GM12878 (cell line): ENCODE data around the gene PRR15L. TPM values are rescaled to one million over a fixed set of nuclear protein-coding genes. Genes with fewer than 3 reads are reported as not detected.

Experiments
- ATAC-seq: fragments of 200-7000 bp; cut with Tn5 transposase; 3 replicates; pipeline ENCODE4 v1.9.1; 2020; ENCODE audit warnings: mild to moderate bottlenecking, moderate library complexity
- BruUV-seq: library from RNA; stranded (reverse); fragments of 400-500 nt; replicated peaks from 2 replicates; lab custom pipeline; 2021; lab: Mats Ljungman, UMichigan
- CTCF ChIA-PET: fragments of 300-600 bp; sonication (Branson Sonifier 250); formaldehyde crosslinking; extraction: SDS; loops from one replicate; lab custom pipeline; 2021; ENCODE audit warnings: inconsistent platforms; lab: Yijun Ruan, JAX
- POLR2A ChIA-PET: fragments of 350-600 bp; formaldehyde crosslinking; extraction: SDS; loops from one replicate; lab custom pipeline; 2021; ENCODE audit warnings: inconsistent platforms; lab: Charles Lee
- RAD21 ChIA-PET: fragments of 300-600 bp; sonication (Branson Sonifier 250); formaldehyde crosslinking; loops from one replicate; lab custom pipeline; 2023; ENCODE audit warnings: antibody characterized with exemption; ENCODE audit not compliant: unreplicated experiment; lab: Charles Lee
- SMC1A ChIA-PET: fragments of 300-600 bp; sonication (Branson Sonifier 250); formaldehyde crosslinking; loops from one replicate; lab custom pipeline; 2023; ENCODE audit not compliant: unreplicated experiment, uncharacterized antibody; lab: Charles Lee
- DNase-seq: peaks from one replicate; pipeline ENCODE4 v3.0.0-alpha.2; 2011; ENCODE audit warnings: low read depth, low spot score
- FAIRE-seq: peaks from 3 replicates; lab custom pipeline; 2011; peaks lifted over from hg19 to GRCh38; lab: Jason Lieb, UNC
- H2AFZ ChIP-seq: 2 replicates; pipeline ENCODE4 v1.6.0; 2011; ENCODE audit warnings: low read depth, low read length, control low read depth; ENCODE audit not compliant: control insufficient read depth
- H3K27ac ChIP-seq: 2 replicates; pipeline ENCODE4 v1.5.1; 2011; ENCODE audit warnings: control low read depth; ENCODE audit not compliant: control insufficient read depth, insufficient read depth
- H3K27me3 ChIP-seq, 2 experiments: replicated peaks in 1 of 2; 2 replicates each; pipeline versions ENCODE4 v1.6.0 to v1.6.1; 2011; ENCODE audit warnings: low read length in 1 of 2; ENCODE audit not compliant: control insufficient read depth in 2 of 2, insufficient read depth in 2 of 2
- H3K36me3 ChIP-seq, 2 experiments: 2 replicates each; pipeline ENCODE4 v1.5.1; 2011; ENCODE audit warnings: low read length in 1 of 2; ENCODE audit not compliant: control insufficient read depth in 2 of 2, insufficient read depth in 2 of 2
- H3K4me1 ChIP-seq: 2 replicates; pipeline ENCODE4 v1.6.1; 2011; ENCODE audit warnings: mild to moderate bottlenecking, low read length, moderate library complexity, mixed read lengths; ENCODE audit not compliant: control insufficient read depth, insufficient read depth
- H3K4me2 ChIP-seq: 2 replicates; pipeline ENCODE4 v1.6.0; 2011; ENCODE audit warnings: control low read depth; ENCODE audit not compliant: control insufficient read depth, insufficient read depth
- H3K4me3 ChIP-seq: fragments of 200-600 bp; sonication (generic); 2 replicates; pipeline ENCODE4 v1.5.1; 2016
- H3K79me2 ChIP-seq: 2 replicates; pipeline ENCODE4 v1.6.0; 2011; ENCODE audit warnings: low read length; ENCODE audit not compliant: control insufficient read depth, insufficient read depth
- H3K9ac ChIP-seq: 2 replicates; pipeline ENCODE4 v1.8.0; 2011; ENCODE audit warnings: low read length, control low read depth, mixed read lengths; ENCODE audit not compliant: control insufficient read depth, insufficient read depth
- H3K9me3 ChIP-seq: replicated peaks from 3 replicates; pipeline ENCODE4 v1.5.1; 2011; ENCODE audit warnings: mild to moderate bottlenecking, low read length; ENCODE audit not compliant: control insufficient read depth, insufficient read depth
- H4K20me1 ChIP-seq: 2 replicates; pipeline ENCODE4 v1.6.0; 2011; ENCODE audit not compliant: control insufficient read depth, insufficient read depth
- CBX3 ChIP-seq: fragments of 200-600 bp; sonication (generic); IDR thresholded peaks from 2 replicates; pipeline ENCODE4 v1.6.1; 2016; ENCODE audit warnings: low read depth, borderline replicate concordance
- CHD1 ChIP-seq: IDR thresholded peaks from 2 replicates; pipeline ENCODE4 v1.6.1; 2012; ENCODE audit warnings: low read depth, low read length, improper control_type of control experiment
- CREM ChIP-seq: IDR thresholded peaks from 2 replicates; pipeline ENCODE4 v1.6.1; 2014; ENCODE audit warnings: antibody characterized with exemption, low read depth
- CTCF ChIP-seq, 3 experiments: IDR thresholded peaks in 2 of 3; conservative IDR thresholded peaks in 1 of 3; 2 replicates each; pipeline ENCODE4 v1.5.1; 2011; ENCODE audit warnings: low read depth in 3 of 3, low read length in 3 of 3, mild to moderate bottlenecking in 3 of 3, control low read depth in 2 of 3, moderate library complexity in 2 of 3, inconsistent platforms in 1 of 3, mixed read lengths in 1 of 3; ENCODE audit not compliant: control insufficient read depth in 2 of 3, insufficient read depth in 1 of 3; ENCODE audit errors: extremely low read depth in 1 of 3
- DPF2 ChIP-seq: fragments of 450-650 bp; IDR thresholded peaks from 2 replicates; pipeline ENCODE4 v1.6.1; 2017; ENCODE audit warnings: mild to moderate bottlenecking
- FOXM1 ChIP-seq: IDR thresholded peaks from 2 replicates; pipeline ENCODE4 v1.6.1; 2012; ENCODE audit warnings: low read depth, mild to moderate bottlenecking, inconsistent platforms, low read length, moderate library complexity
- KAT2A ChIP-seq: conservative IDR thresholded peaks from 2 replicates; pipeline ENCODE4 v1.6.1; 2011; ENCODE audit warnings: low read depth, low read length; ENCODE audit not compliant: control insufficient read depth
- RAD21 ChIP-seq: IDR thresholded peaks from 2 replicates; pipeline ENCODE4 v1.6.1; 2011; ENCODE audit warnings: mild to moderate bottlenecking, low read depth, low read length, moderate library complexity; ENCODE audit not compliant: insufficient read depth
- SIN3A ChIP-seq: IDR thresholded peaks from 2 replicates; pipeline ENCODE4 v1.6.1; 2012; ENCODE audit warnings: low read depth, low read length, improper control_type of control experiment
- SIX5 ChIP-seq: IDR thresholded peaks from 2 replicates; pipeline ENCODE4 v1.6.1; 2011; ENCODE audit warnings: mild to moderate bottlenecking, low read depth, low read length, moderate library complexity; ENCODE audit not compliant: severe bottlenecking
- SPI1 ChIP-seq: IDR thresholded peaks from 2 replicates; pipeline ENCODE4 v1.6.1; 2011; ENCODE audit warnings: low read depth, mild to moderate bottlenecking, low read length, moderate library complexity, borderline replicate concordance; ENCODE audit not compliant: insufficient read depth
- SRF ChIP-seq, 2 experiments: IDR thresholded peaks; 2 replicates each; pipeline ENCODE4 v1.6.1; 2011; ENCODE audit warnings: low read depth in 2 of 2, low read length in 2 of 2, mild to moderate bottlenecking in 1 of 2, moderate library complexity in 1 of 2
- STAT1 ChIP-seq: fragments of 450-650 bp; conservative IDR thresholded peaks from 2 replicates; pipeline ENCODE4 v1.6.1; 2014; ENCODE audit warnings: antibody characterized with exemption, mild to moderate bottlenecking
- SUPT20H ChIP-seq: IDR thresholded peaks from 2 replicates; pipeline ENCODE4 v1.6.1; 2011; ENCODE audit warnings: low read depth, mild to moderate bottlenecking, low read length, moderate library complexity, borderline replicate concordance; ENCODE audit not compliant: control insufficient read depth
- TBL1XR1 ChIP-seq: IDR thresholded peaks from 2 replicates; pipeline ENCODE4 v1.6.1; 2012; ENCODE audit warnings: low read depth, low read length, improper control_type of control experiment
- WRNIP1 ChIP-seq: IDR thresholded peaks from 2 replicates; pipeline ENCODE4 v1.6.1; 2011; ENCODE audit warnings: low read depth, low read length, improper control_type of control experiment, borderline replicate concordance
- YBX1 ChIP-seq: fragments of 450-650 bp; IDR thresholded peaks from 2 replicates; pipeline ENCODE4 v1.6.1; 2016; ENCODE audit warnings: antibody characterized with exemption
- ZBTB40 ChIP-seq: fragments of 450-650 bp; IDR thresholded peaks from 2 replicates; pipeline ENCODE4 v1.6.1; 2016; ENCODE audit warnings: mild to moderate bottlenecking, moderate library complexity, borderline replicate concordance
- WGBS: methylation state at CpG from one replicate; pipeline ENCODE4 v1.1.6; 2016; ENCODE audit warnings: low lambda C conversion rate; ENCODE audit not compliant: insufficient replicate concordance, insufficient coverage; ENCODE audit errors: missing lambda C conversion rate; 5-methylcytosine and 5-hydroxymethylcytosine counted together
- in situ Hi-C: fragments of 300-500 bp; cut with MboI; formaldehyde crosslinking; loops from 9 replicates; pipeline ENCODE4 v1.14.3; 2018; ENCODE audit warnings: mixed read lengths
- intact Hi-C: fragments of 100-400 bp; cut with micrococcal nuclease; formaldehyde crosslinking; loops from one replicate; pipeline ENCODE4 v1.14.2; 2022; ENCODE audit not compliant: unreplicated experiment
- polyA plus RNA-seq, 11 experiments: library from polyadenylated mRNA; depleted of rRNA in 4 of 11; unstranded in 6 of 11; stranded (reverse) in 5 of 11; fragments of >200 nt; fragmentation: Nextera tagmentation in 4 of 11; fragmentation: Illumina TruSeq in 1 of 11; extraction: Ambion mirVana in 4 of 11; extraction: Trizol in 1 of 11; gene quantifications; 1 replicate in 1 of 11; 2 replicates in 10 of 11; pipeline versions ENCODE4 v1.2.1 to v1.2.3, GENCODE V29; 2011 to 2016; ENCODE audit warnings: inconsistent platforms in 2 of 11, missing spikeins in 2 of 11, low read depth in 1 of 11
- total RNA-seq, 4 experiments: library from RNA; depleted of rRNA in 3 of 4; stranded (reverse); fragments of >200 nt in 3 of 4; fragmentation: Illumina TruSeq in 1 of 4; extraction: Trizol in 1 of 4; gene quantifications; 2 replicates each; pipeline versions ENCODE4 v1.2.1 to v1.2.3, GENCODE V29; 2013 to 2021

Gene PRR15L
- total and polyA plus RNA-seq, 10 of the 15 experiments (the other 5 are each of a cell fraction or from before 2014, with no cell fraction given): 0.11 to 0.18 TPM; not detected in 8

- FAIRE-seq: no peak
- ATAC-seq: no peak
- H3K27me3 ChIP-seq: no peaks in the 10 kb centered on the region
- TF ChIP-seq SIX5 (no peak), CREM (no peak), CTCF (IDR thresholded peaks at IDR 0.05 in 2 of 3, conservative IDR thresholded peaks at IDR 0.05 in 1 of 3; ENCODE audit: control insufficient read depth in 2 of 3, extremely low read depth in 1 of 3, insufficient read depth in 1 of 3, low read depth in 3 of 3, low read length in 3 of 3) (no peak), ZBTB40 (no peak), RAD21 (no peak), FOXM1 (no peak), CBX3 (no peak), SRF (IDR thresholded peaks at IDR 0.05; ENCODE audit: low read depth in 2 of 2, low read length in 2 of 2) (no peak), DPF2 (no peak), YBX1 (no peak), SIN3A (no peak), WRNIP1 (no peak), SUPT20H (no peak), KAT2A (no peak), TBL1XR1 (no peak), CHD1 (no peak), STAT1 (no peak), SPI1 (no peak)
- TF ChIP-seq, all 136 proteins: peak for 0
- WGBS: 48% methylated on average over 9 of the region's 9 CpGs
- peaks cover under 1% of the 10 kb centered on the region; the same call in 1 of the 2 replicates for H3K4me1 ChIP-seq
- no TSS peak for BruUV-seq
- H3K9me3 ChIP-seq: no peaks in the 10 kb centered on the region
- no peaks in the 10 kb centered on the region for H4K20me1 ChIP-seq
- no peaks in the 10 kb centered on the region for H3K36me3 ChIP-seq
- POLR2A ChIA-PET: interaction anchor here (1.4 kb wide), 1 partner anchor 16 kb away, joined by 3 read pairs; no protein-coding TSS in a partner anchor
- no peak for DNase-seq
- in situ Hi-C loops: no loop called here
- CTCF ChIA-PET: interaction anchor here (1.4 to 2.8 kb wide), 3 partner anchors 8 to 25 kb away, joined by 4 to 7 read pairs (median 4); partner anchors contain the start of gene CDK5RAP3
- H3K4me3 ChIP-seq: no peak overlapping the region
- H3K79me2 ChIP-seq: no peaks in the 10 kb centered on the region
- RAD21 ChIA-PET: no interaction called here
- SMC1A ChIA-PET: interaction anchor here (1.1 kb wide), 1 partner anchor 18 kb away, joined by 5 read pairs; no protein-coding TSS in a partner anchor
- H2AFZ ChIP-seq: no peak overlapping the region
- H3K27ac ChIP-seq: no peak overlapping the region
- no peak overlapping the region for H3K4me2 ChIP-seq
- H3K9ac ChIP-seq: no peak overlapping the region
- intact Hi-C loops: no loop called here
These were observed 38.5 kb upstream of the PRR15L start for GRCh38 chr17:47996201-47996600.
